HG02840 (cell line): Measurements from ENCODE around the gene ACBD3.

Experiments
- ATAC-seq: cut with Tn5 transposase; IDR thresholded peaks from one replicate; pipeline ENCODE4 v1.9.1; 2021; ENCODE audit warnings: mild to moderate bottlenecking, moderate library complexity, moderate number of reproducible peaks; ENCODE audit not compliant: unreplicated experiment, low FRiP score

Gene ACBD3

DNA sequence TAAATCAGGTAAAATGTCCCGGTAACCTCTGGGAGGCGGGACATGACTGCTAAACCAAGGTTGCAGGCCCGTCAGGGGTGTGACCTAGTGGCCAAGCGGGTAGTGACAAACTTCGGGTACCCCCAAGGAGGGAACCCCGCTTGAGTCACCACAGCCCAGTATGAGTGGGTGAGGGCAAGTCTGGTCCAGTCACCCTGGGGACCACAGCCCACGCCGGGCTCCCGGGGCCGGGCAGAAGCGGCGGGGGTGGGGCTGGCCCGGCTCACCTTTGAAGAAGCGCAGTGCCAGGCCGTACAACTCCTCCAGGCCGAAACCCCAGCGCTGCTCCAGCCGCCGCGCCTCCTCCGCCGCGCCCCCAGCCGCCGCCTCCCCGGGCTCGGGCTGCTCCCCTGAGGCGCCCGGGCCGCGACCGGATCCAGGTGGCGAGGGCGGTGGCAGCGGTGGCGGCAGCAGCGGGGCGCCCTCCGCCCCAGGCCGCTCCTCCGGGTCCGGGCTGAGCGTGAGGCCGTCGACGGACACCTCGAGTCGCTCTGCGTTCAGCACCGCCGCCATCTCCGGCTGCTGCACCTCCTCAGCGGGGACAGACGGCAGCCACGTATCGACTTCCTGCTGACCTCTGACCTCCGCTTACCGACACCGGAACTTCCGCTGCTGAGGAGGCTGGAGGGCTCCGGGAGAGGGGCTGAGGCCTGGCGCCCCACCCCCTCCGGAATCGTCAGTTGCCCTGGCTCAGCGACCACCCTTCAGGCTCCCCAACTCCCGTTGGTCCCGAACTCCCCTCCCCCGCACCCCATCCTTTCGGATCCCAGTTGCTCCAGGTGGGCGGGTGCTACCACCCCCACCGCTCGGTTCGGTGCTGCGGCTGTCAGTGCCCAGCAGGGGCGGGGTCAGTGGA, at the start of gene ACBD3:
ACBD3 (minus strand) TSS at position 618 of the 895 bp plus-strand sequence; CDS start at position 552, 66 bp downstream.
- peak; percentile 96 for ATAC-seq

- ATAC-seq = no peak
Measured at GRCh38 chr1:226233806-226234205, 47.3 kb upstream of the ACBD3 start.

DNA sequence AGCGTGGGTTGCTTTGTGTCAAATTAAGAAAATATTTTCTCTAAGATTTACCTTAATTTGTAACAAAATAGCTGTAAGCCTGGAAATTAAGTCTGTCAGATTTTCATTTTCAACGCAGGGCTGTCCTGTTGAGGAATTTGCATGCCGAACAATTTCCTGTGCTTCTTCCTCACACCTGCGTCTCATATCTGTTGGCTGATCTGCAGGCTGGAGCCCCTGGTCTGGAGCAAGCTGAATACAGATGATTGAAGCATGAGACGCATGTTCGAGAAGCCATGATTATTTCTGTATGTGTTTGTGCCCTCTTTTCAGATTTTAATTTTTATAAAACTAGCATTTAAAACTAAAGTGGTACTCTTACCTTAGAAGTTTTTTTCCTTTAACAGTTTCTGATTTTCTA, 46.8 kb upstream of the ACBD3 start:
- no peak for ATAC-seq

DNA sequence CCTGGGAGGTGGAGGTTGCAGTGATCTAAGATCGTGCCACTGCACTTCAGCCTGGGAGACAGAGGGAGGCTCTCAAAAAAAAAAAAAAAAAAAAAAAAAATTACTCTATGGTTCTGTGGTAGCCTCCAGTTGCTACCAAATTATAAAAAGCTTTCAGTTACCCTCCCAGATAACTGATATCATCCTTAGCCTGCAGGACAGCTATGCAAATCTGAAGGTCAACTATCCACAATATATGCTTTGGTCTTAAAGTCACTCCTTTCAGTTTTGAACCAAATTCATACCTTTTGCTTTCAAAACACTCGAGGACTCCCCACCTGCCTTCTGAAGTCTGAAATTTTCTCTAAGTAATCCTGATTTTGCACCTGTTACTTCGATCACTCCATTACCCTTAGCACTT, 40.1 kb upstream of the ACBD3 start:
- ATAC-seq = no peak

GRCh38 chr1:226223786-226224244, 37.3 kb upstream of the ACBD3 start:
- ATAC-seq = no peak

GRCh38 chr1:226223157-226223785, 36.7 kb upstream of the ACBD3 start, which contains the start of gene MIXL1:
MIXL1 (plus strand) TSS chr1:226223664; CDS start chr1:226223682, 18 bp downstream.
- no peak for ATAC-seq

- no peak for ATAC-seq
Measured at GRCh38 chr1:226222686-226223085, 36.1 kb upstream of the ACBD3 start.

DNA sequence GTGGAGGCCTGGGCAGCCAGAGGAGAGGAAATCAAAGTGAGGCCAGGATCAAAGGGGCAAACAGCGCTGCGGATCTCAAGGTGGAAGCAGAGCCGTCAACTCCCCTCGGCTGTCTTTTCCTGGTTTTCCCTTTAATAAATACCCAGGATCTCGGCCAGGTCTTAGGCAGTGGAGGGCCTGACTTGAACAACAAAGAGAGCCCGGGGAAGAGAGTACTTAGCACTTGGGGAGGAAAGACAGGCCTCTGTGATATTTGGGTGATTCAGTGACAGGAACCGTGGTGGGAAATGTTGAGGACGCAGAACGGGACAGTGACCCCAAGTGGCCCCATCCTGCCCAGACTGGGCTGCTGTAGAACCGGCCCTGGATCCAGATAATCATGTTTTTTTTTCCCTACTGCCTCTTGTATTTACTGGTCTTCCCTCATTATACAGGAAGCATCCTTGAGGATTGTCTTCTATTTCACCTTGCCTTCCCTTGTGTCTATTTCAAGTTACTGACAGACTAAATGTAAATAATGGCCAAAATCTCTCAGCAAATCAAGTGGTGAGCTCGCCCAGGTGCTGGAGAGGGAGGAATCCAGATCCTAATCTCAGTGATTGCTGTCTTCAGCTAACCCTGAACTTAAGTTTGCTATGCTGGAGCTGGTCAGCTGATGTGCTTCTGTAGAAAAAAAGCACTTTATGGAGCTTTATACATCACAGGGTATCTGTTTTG, 34.1 kb upstream of the ACBD3 start:
- ATAC-seq = no peak

DNA sequence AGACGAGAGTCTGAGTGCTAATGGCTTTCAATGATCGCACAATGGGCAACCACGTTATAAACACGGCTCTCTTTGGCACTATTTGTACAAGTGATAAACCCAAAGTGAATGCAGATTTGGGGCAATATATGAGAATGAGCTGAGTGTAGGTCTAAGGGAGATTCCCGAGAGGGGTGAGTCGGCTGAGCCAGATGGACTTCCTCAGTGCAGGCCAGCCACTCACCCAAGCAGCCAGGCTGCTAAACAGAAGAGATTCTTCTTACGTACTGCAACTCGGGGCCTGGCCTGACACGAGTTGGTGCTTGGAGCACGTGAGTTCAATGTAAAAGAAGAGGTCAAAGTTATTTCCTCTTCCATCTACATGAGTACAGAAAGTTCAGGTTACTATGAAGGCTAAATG, 30.7 kb upstream of the ACBD3 start:
- ATAC-seq = no peak

DNA sequence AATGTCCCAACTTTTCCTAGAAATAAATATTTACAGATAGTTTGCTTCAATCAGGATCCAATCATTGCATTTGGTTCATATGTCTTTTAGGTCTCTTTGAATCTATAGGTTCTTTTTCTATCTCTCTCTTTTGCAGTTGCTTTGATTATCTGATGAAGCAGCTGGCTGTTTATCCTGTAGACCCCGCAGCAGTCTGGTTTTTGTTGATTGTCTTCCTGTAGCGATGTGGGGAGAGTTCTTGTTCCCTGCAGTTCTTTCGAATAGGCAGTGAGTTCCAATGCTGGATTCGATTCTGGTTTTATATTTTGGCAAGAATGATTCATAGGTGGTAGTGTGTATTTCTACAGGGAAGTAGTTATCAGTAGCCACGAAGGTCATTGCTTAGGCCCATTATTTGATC, 29.5 kb upstream of the ACBD3 start:
- no peak for ATAC-seq

- no peak for ATAC-seq
Measured at GRCh38 chr1:226215239-226215638, 28.7 kb upstream of the ACBD3 start.

DNA sequence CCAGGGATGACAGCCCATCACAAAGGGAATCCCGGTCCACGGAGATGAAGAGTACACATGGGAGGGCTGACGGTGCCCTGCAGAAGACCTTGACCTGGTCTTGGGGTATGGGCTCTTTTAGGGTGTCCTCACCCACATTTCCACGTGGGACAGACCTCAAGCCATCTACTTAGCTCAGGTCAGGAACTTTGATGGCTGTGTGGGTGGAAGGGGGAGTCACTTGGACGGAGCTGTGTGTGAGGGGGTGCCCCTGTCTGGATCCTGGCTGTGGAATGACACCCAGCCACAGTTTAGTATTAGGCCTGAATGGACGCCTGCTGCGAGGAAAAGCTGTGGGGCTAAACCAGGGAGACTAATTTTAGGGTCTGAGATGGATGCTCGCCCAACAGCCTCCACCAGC, 26.0 kb upstream of the ACBD3 start:
- no peak for ATAC-seq

- ATAC-seq = no peak
Measured at GRCh38 chr1:226211181-226211821, 24.8 kb upstream of the ACBD3 start.

DNA sequence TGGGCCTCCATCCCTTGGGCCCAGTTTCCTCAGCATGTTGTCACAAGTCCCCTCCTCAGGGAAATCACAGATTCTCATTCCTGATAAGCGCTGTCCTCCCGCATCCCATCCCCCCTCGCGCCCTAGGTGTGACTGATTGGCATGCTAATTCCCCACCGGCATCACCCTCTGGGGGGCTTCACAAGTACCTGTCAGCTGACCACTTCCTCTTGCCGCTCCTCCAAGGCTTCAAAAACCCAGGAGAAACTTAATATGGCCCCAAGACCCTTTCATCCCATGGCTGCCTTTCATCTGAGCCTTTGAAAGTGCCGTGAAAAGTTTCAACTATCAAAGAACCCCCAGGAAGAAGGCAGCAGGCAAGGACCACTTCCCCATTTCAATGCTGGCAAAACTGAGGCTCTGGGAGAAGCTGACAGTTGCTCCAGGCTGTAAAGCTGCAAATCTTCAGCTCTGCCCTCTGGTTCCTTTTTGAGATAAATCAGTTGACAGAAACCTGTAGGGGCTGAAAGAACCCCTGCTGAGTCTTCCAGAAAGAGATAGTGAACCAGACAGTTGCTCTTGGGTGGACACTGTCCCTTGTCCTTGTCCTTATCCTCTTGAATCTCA, 24.1 kb upstream of the ACBD3 start:
- ATAC-seq = no peak

DNA sequence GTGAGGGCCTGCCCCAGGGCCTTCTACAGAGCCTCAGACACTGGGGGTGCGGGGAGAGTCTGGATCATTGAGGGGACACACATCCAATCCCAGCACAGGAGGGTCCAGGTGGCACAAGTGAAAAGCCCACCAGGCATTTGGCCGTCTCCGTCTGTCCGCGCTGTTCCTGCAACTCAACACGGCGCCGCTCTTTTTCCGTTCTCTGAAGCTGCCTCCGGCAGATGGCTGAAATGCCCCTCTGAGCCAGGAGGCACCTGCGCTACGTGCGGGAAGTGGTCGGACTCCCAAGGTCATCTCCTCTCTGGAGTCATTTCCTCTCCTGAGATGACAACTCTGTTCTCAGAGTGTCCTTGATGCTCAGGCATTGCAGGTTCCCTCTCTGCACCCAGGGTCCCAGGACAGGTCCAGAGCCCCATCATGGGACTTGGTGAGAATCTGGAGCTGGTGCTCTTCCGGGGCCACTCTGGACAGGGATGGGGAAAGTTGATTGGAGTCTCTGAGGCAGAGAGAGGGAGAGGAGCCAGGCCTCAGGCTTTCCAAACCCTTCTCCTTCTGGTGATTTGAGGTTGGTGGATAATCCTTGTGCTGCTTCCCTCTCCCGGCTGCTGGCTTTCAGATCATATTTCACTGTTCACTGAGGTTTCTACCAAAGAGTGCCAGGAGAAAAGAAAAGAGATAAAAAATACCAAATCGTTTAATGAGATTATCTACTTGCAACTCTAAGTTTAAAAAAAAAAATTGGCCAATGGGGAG, 22.9 kb upstream of the ACBD3 start:
- no peak for ATAC-seq

DNA sequence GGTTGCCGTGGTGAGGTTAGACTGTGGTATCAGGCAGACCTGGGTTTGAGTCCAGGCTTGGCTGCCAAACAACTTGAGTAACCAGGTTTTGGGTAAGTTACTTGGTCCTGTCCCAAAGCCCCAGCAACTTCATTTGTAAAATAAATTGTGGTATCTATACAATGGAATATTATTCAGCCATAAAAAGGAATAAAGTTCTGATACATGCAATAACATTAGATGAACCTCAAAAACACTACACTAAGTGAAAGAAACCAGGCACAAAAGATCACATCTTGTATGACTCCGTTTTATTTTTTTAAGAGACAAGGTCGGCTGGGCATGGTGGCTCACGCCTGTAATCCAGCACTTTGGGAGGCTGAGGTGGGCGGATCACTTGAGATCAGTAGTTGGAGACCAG, 20.5 kb upstream of the ACBD3 start:
- ATAC-seq = no peak

- ATAC-seq = no peak
Measured at GRCh38 chr1:226204198-226204597, 17.7 kb upstream of the ACBD3 start.

DNA sequence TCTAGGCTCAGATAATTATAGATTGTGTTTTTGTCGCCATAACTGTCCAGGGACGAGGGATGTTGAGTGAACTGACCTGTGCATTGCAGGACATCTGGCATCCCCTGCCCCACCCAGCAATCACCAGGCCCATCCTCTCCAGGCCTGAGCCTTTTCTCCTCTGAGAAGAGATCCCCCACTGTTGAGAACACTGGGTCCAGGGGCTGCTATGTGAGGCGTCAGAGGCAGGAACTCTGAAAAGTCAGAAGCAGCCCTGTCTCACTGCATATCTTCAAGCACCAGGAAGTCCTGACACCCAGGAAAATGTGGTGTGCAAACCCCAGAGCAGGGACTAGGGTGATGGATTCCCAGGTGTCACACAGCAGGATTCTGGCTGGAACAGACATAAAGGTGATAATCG, 17.1 kb upstream of the ACBD3 start:
- no peak for ATAC-seq

GRCh38 chr1:226203240-226203639, 16.7 kb upstream of the ACBD3 start:
- ATAC-seq = no peak
